ENCODE measurements around the gene MAEL.

Gene MAEL

GRCh38 chr1:166988974-166989515 is at the start of gene MAEL:
Gene MAEL, plus strand, starts transcription at chr1:166989280. Its CDS starts 73 bp downstream, at chr1:166989353.
- no peak for DNase-seq

DNA sequence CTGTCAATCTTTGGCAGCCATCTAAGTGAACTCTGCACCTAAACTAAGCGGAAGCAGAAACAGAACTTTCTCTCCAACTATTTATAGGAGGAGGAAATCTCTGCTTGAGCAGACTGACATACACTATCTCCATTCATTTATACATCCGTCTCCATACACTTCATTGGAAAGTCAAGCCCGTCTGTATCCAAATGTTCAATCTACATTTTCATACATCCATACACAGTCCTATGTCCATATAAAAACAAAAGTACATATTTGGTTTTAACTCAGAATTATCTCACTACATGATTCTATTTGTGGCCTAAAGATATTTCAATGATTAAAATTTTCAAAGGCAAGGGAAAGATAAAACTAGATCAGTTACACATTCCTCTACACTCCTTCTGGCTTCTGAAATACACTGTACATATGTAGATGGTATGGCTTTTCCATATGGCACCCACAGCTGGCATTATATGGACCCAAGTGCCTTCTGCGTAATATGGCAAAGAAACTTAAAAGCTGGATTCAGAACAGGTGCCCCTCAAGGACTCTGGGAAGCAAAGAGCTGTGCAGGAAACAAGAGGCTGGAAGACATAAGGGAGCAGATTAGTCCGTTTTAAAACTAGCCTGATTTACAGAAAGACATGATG is 49.2 kb upstream of the MAEL start:
- no peak for DNase-seq

DNA sequence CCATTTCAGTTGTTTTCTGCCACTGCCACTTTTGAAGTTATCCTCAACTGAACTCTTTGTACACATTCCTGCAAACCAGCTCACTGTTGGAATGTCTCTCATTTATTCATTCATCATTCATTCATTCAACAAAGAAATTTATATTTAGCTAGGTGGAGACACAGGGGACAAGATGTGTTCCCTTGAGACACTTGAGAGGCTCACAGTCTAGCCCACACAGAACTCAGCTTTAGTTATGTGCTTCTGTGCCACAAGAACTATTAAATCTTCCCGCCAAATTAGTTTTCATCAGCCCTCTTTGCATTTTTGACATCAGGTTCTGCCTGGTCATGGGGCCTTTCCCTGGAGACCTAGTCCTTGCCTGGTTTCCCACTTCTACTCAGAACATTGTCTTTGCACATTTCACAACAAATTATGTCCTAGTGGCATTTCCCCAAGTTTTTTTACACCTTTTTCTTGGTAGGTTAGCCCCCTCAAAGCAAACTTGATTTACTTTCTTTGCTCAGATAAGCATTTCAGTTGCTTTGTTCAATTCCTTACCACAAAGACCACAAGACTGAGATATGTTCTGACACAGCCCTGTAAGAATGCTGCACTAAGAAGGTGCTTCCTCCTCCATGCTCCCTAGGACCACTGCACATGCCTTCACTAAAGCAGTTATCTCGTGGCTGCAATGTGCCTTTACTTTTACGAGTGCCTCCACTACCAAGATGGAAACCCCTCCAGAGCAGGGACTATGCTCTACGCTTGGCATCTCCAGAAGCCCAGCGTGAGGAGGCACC is 44.7 kb upstream of the MAEL start:
- no peak for DNase-seq

GRCh38 chr1:166947398-166948043 is 41.6 kb upstream of the MAEL start:
- DNase-seq: peak; percentile 93

DNA sequence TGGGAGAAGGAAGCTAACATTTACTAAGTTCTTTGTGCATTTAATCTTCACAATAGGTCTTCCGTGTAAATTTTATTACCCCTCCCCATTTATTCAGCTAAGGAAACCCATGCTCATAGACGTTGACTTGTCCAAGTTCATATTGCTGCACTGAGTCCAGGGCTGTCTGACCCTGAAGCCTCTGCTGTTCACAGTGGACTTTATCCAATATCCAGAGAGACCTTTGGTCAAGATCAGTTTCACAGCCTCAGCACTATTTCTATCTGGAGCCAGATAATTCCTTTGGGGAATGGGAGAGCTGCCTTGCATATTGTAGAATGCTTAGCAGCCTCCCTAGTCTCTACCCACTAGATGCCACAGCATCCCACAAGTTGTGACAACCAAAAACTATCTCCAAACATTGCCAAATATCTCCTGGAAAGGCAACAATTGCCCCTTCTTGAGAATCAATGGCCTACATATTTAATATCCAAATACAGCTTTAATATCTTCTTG is 40.2 kb upstream of the MAEL start:
- DNase-seq: no peak

- peak; percentile 34 for DNase-seq
Observed at GRCh38 chr1:166950156-166950555, 38.9 kb upstream of the MAEL start.

DNA sequence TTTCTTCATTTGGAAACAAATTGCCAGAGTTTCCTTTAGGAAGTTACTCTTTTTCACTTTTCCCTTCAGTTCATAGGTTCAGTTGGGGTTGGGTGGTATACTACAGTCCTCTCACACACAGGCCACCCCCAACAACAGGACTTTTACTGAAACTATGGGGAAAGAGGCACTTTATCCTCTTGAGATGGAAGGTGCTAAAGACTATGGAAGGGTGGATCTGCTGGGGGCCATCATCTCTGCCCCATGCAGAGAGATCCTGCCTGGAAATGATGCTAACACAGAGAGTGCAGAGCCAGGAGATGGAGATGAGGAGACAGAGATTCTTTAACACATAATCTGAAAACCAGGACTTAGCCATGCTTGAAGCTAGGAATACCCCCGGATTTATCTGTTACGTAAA is 38.0 kb upstream of the MAEL start:
- DNase-seq: no peak

- DNase-seq: no peak
Observed at GRCh38 chr1:166952002-166952746, 36.9 kb upstream of the MAEL start.

DNA sequence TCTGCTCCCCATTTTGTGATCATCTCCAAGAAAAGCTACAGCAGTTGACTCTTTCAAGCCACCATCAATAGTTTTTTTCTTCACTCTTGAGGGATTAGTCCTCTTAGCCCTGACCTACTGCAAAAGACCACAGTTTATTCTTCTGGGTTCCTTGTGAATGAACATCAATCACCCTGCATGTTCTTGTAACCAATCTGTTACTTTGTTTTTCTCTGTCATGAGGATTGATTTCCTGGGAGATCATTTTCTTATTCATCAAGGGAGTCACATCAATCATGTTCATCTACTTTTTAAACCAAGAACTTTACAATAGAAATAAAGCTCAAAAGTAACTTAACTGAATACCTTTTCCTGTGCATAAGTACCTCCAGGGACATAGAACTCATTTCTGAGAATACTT is 35.6 kb upstream of the MAEL start:
- no peak for DNase-seq

- DNase-seq: no peak
Observed at GRCh38 chr1:166956057-166956850, 32.8 kb upstream of the MAEL start.

DNA sequence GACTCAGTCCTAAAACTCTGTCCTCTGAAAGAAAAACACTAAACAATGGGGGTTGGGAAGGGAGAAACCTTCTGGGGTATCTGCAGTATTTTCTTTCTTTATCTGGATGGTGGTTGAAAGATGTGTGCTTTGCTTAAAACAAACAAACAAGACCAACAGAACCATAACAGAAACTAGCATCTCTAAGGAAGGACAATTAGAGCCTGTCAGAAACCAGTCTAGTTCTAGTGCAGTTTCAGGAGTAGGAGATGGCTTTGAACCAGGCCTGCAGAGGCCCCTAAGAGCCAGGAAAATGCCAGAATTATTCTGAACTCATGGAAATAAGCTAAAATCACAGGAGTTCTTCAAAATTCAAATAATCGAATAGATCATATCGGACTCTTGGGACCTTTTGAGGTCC is 32.2 kb upstream of the MAEL start:
- no peak for DNase-seq

DNA sequence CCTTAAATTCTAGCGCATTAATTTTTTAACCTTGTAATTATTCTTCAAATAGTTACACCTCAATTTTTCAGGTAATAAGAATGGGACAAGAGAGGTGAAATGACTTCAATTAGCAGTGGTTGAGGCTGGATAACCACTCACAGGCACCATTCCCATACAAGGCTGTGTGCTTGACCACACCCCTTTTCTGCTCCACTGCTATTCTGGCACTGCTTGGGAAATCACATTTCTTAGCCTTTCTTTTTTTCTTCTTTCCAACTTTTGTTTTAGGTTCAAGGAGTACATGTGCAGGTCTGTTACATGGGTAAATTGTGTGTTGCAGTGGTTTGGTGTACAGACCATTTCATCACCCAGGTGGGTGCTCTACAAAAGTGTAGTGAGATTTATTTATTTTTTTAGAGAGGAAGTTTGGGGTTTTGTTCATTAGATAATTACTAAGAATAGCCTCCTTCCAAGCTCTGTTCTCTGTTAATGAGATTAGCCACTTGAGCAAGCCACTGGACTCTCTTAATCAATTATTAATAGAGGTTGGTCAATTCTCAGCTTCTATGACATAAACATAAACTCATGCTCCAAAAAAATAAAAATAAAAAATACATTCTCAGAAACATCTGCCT is 28.1 kb upstream of the MAEL start:
- DNase-seq: no peak

DNA sequence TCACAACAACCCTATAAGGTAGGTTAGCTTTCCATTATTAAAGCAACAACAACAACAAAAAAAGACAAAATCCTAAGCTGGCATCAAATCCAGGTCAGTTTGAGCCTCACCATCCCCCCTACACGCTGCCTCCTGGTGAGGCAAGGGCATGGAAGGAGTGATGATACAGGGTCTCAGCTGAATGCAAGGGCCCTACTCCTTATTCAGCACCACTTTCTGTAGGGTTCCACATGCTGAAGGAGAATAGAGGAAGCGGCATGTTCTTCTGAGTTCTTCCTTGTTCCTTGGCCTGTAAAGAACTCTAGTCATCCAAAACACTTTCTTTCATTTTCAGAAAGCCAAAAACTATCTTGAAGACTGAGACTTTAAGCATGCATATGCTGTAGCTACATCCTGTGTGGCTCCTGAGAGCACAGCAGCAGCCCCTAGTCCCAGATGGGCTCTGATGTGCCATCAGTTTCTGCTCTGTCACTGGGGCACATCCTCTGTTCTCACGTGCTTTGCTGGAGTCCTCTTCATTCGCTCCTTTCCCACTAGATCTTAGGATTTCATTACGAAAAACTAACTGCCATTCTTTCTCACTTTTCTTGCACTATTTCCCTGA is 19.9 kb upstream of the MAEL start:
- DNase-seq: no peak

- DNase-seq: no peak
Observed at GRCh38 chr1:166971252-166971651, 17.8 kb upstream of the MAEL start.

GRCh38 chr1:166972193-166972592 is 16.9 kb upstream of the MAEL start:
- DNase-seq: no peak

DNA sequence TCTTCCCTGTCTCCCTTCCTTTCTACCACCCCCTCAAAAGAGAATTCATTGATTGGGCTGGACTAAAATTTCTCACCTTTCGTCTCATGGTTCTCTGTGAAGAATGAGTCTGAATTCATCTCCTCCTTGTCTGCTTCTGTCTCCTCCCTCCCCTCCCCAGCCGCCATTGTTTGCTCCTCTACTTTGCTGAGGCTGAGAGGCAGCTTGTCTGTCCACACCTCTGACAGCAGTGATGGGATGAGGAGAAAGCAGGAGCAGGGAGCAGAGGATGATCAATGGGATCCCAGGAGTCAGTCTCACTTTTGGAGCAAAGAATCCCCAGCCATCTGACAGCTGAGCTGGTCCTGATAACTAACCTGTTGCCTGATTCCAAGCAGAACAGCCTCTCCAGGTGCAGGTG is 16.3 kb upstream of the MAEL start:
- no peak for DNase-seq

DNA sequence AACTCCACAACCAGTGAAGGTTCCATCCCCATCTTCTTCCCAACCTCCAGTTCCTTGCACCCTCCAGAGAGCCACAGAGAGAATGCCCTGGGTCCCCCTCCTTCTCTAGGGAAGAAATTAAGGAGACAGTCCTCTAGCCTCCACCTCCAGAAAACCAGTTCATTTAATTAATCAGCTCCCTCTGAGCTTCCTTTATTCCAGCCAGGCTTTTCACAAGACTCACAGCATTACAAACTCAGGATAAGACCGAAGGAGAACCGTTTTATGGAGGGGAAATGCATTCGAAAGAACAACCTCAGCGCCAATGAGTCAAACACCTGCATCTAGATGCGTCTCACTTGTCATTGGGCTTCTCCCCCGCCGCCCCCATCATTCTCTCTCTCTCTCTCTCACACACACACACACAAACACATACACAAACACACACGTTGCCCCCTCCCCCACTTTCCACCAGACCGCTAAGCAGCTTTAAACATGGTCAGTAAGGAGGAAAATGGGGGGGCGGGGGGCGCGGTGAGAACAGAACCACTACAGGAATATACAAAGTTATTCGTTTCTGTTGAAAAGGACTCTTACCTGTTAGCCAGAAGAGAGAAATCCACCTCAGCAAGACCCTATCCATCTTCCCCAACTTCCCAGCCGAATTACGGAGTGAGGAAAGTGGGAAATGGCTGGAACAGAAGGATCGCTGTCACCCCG is 14.3 kb upstream of the MAEL start:
- peak; percentile 64 for DNase-seq

- DNase-seq: peak; percentile 74
Observed at GRCh38 chr1:166975361-166976129, 13.5 kb upstream of the MAEL start, which contains the start of gene ILDR2. Gene ILDR2, minus strand, starts transcription at chr1:166975540. Its CDS starts 272 bp downstream, at chr1:166975268.

- DNase-seq: no peak
Observed at GRCh38 chr1:166977951-166978350, 11.1 kb upstream of the MAEL start.

DNA sequence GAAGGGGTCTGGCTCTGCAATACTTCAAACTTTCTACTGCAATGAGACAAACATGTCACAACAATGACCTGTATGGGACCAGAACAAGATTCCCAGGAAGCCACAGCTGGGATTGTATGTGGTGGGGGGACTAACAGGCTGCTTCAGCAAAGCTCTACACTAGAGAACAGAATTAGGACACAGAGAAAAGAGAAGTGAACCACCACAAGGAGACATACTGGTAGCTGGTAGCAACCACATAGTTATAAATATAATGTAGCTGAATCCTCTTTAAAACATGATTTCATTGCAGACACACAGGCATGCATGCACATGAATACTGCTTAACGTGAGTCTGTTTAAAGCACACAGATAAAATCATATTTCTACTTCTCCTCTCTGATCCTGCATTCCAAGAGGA is 10.3 kb upstream of the MAEL start:
- no peak for DNase-seq

Measured in midbrain (tissue), 1 donor.